OCI-LY3 (cell line): ENCODE data around the gene ST6GALNAC6.

Experiments
- H2AFZ ChIP-seq: fragments of 200-600, 300-600 bp; shearing (Covaris generic); 2 replicates; pipeline ENCODE4 v1.6.0; 2014; ENCODE audit warnings: antibody characterized with exemption, low read depth, low read length
- H3K27ac ChIP-seq: fragments of 200-600, 300-600 bp; sonication (generic); 2 replicates; pipeline ENCODE4 v1.5.1; 2014; ENCODE audit warnings: mild to moderate bottlenecking, low read length, moderate library complexity, mixed read lengths
- H3K27me3 ChIP-seq: fragments of 200-600, 300-600 bp; sonication (generic); 2 replicates; pipeline ENCODE4 v1.6.1; 2014; ENCODE audit warnings: low read depth, low read length, mixed read lengths
- H3K36me3 ChIP-seq: fragments of 200-600, 300-600 bp; sonication (generic); replicated peaks from 2 replicates; pipeline ENCODE3; 2014; ENCODE audit warnings: low read depth, low read length, mixed read lengths
- H3K4me1 ChIP-seq: fragments of 300-600, 200-600 bp; sonication (generic); 2 replicates; pipeline ENCODE4 v1.6.1; 2014; ENCODE audit warnings: low read length, mixed read lengths
- H3K4me2 ChIP-seq: fragments of 200-600, 300-600 bp; sonication (generic); 2 replicates; pipeline ENCODE4 v1.6.1; 2014; ENCODE audit warnings: low read length, mixed read lengths
- H3K4me3 ChIP-seq: fragments of 300-600, 200-600 bp; sonication (generic); 2 replicates; pipeline ENCODE4 v1.5.1; 2014; ENCODE audit warnings: antibody characterized with exemption, mild to moderate bottlenecking, low read length, moderate library complexity
- H3K79me2 ChIP-seq: fragments of 300-600, 200-600 bp; shearing (Covaris generic); 2 replicates; pipeline ENCODE4 v1.6.1; 2014; ENCODE audit warnings: mild to moderate bottlenecking, low read length, mixed read lengths
- H3K9ac ChIP-seq: fragments of 300-600, 200-600 bp; shearing (Covaris generic); 2 replicates; pipeline ENCODE4 v1.6.0; 2014; ENCODE audit warnings: mild to moderate bottlenecking, low read length, moderate library complexity
- H3K9me3 ChIP-seq: fragments of 200-600, 300-600 bp; shearing (Covaris generic); 2 replicates; pipeline ENCODE4 v1.6.1; 2014; ENCODE audit warnings: low read length, mixed read lengths; ENCODE audit not compliant: insufficient read depth
- H4K20me1 ChIP-seq: fragments of 200-600, 300-600 bp; sonication (generic); 2 replicates; pipeline ENCODE4 v1.6.1; 2016; ENCODE audit warnings: low read length, mixed read lengths; ENCODE audit not compliant: insufficient read depth
- CTCF ChIP-seq: fragments of 200-600, 300-600 bp; sonication (generic); IDR thresholded peaks from 2 replicates; pipeline ENCODE4 v1.5.1; 2014; ENCODE audit warnings: antibody characterized with exemption, low read length, low read depth
- EZH2phosphoT487 ChIP-seq: fragments of 200-600 bp; shearing (Covaris generic); IDR thresholded peaks from 2 replicates; pipeline ENCODE4 v1.6.1; 2018; ENCODE audit warnings: antibody characterized with exemption, mixed run types, low read depth

The ST6GALNAC6 gene

GRCh38 chr9:127923046-127923445 is 23.6 kb upstream of the ST6GALNAC6 start:
- H3K27ac ChIP-seq = no peak overlapping the region
- H3K36me3 ChIP-seq = peaks cover 5% of the 10 kb centered on the region
- H3K27me3 ChIP-seq = peaks cover 24% of the 10 kb centered on the region
- H4K20me1 ChIP-seq = no peaks in the 10 kb centered on the region
- peaks cover 15% of the 10 kb centered on the region; the same call in 1 of the 2 replicates for H3K79me2 ChIP-seq
- no peak overlapping the region for H3K4me3 ChIP-seq
- no peaks in the 10 kb centered on the region for H3K9me3 ChIP-seq
- TF ChIP-seq EZH2phosphoT487 (no peak), CTCF (no peak)
- no peak overlapping the region for H2AFZ ChIP-seq
- H3K4me2 ChIP-seq = no peak overlapping the region
- no peak overlapping the region for H3K9ac ChIP-seq
- peaks cover 36% of the 10 kb centered on the region for H3K4me1 ChIP-seq

GRCh38 chr9:127921557-127922120 is 22.2 kb upstream of the ST6GALNAC6 start:
- Histone ChIP-seq H3K4me3 (peak overlapping the region; percentile 72), H3K27ac (no peak overlapping the region), H3K4me2 (peak overlapping the region; percentile 83), H3K9ac (peak overlapping the region; percentile 49), H3K4me1 (peaks cover 40% of the 10 kb centered on the region), H3K27me3 (peaks cover 12% of the 10 kb centered on the region), H3K9me3 (no peaks in the 10 kb centered on the region), H4K20me1 (no peaks in the 10 kb centered on the region), H2AFZ (no peak overlapping the region), H3K79me2 (peaks cover 17% of the 10 kb centered on the region), H3K36me3 (peaks cover 6% of the 10 kb centered on the region)
- TF ChIP-seq CTCF = peak; percentile 87
- TF ChIP-seq EZH2phosphoT487 = no peak

GRCh38 chr9:127920794-127921193 is 21.4 kb upstream of the ST6GALNAC6 start:
- no peak overlapping the region for H3K27ac ChIP-seq
- H3K27me3 ChIP-seq = peaks cover 7% of the 10 kb centered on the region; the same call in 1 of the 2 replicates
- H3K79me2 ChIP-seq = peaks cover 26% of the 10 kb centered on the region
- H3K4me2 ChIP-seq = peak overlapping the region; percentile 83; the same call in 1 of the 2 replicates
- peaks cover 37% of the 10 kb centered on the region for H3K4me1 ChIP-seq
- H2AFZ ChIP-seq = no peak overlapping the region
- H3K9ac ChIP-seq = no peak overlapping the region
- no peak overlapping the region for H3K4me3 ChIP-seq
- TF ChIP-seq CTCF (0 out of 2 replicates have a peak, but pooled peaks have one; percentile 7), EZH2phosphoT487 (no peak)
- peaks cover 13% of the 10 kb centered on the region for H3K36me3 ChIP-seq
- H3K9me3 ChIP-seq = no peaks in the 10 kb centered on the region
- no peaks in the 10 kb centered on the region for H4K20me1 ChIP-seq

GRCh38 chr9:127919253-127919815 is 19.9 kb upstream of the ST6GALNAC6 start:
- peaks cover 50% of the 10 kb centered on the region for H3K4me1 ChIP-seq
- peaks cover 26% of the 10 kb centered on the region for H3K36me3 ChIP-seq
- H2AFZ ChIP-seq = no peak overlapping the region
- no peak overlapping the region for H3K4me3 ChIP-seq
- no peaks in the 10 kb centered on the region for H3K9me3 ChIP-seq
- TF ChIP-seq CTCF = no peak
- no peak for TF ChIP-seq EZH2phosphoT487
- peaks cover 39% of the 10 kb centered on the region for H3K79me2 ChIP-seq
- H4K20me1 ChIP-seq = no peaks in the 10 kb centered on the region
- peaks cover 5% of the 10 kb centered on the region; the same call in 1 of the 2 replicates for H3K27me3 ChIP-seq
- peak overlapping the region; percentile 8; the same call in 1 of the 2 replicates for H3K4me2 ChIP-seq
- H3K9ac ChIP-seq = no peak overlapping the region
- H3K27ac ChIP-seq = no peak overlapping the region
